ENCODE measurements around the gene GPR22.

The GPR22 gene

GRCh38 chr7:107463139-107464078 is 6.4 kb upstream of the GPR22 start:
- H3K27ac Mint-ChIP-seq, result no peak overlapping the region

GRCh38 chr7:107464666-107465226 is 5.1 kb upstream of the GPR22 start:
- ATAC-seq (no peak), DNase-seq (no peak)
- no peaks in the 10 kb centered on the region for H3K9me3 Mint-ChIP-seq
- no peaks in the 10 kb centered on the region for H3K36me3 Mint-ChIP-seq (ENCODE audit: low read depth)
- no peak overlapping the region for H3K4me3 Mint-ChIP-seq
- no peak overlapping the region for H3K27ac Mint-ChIP-seq
- H3K4me1 Mint-ChIP-seq, result no peaks in the 10 kb centered on the region
- H3K27me3 Mint-ChIP-seq, result no peaks in the 10 kb centered on the region

More at GRCh38 chr7:107463139-107464078, 6.4 kb upstream of the GPR22 start:
- Mint-ChIP-seq H3K4me1 (no peaks in the 10 kb centered on the region), H3K27me3 (no peaks in the 10 kb centered on the region), H3K36me3 (ENCODE audit: low read depth) (peaks cover 5% of the 10 kb centered on the region), H3K9me3 (no peaks in the 10 kb centered on the region), H3K4me3 (no peak overlapping the region)
- peak; percentile 17 for DNase-seq
- peak; percentile 78 for ATAC-seq

- Mint-ChIP-seq H3K27me3 (no peaks in the 10 kb centered on the region), H3K9me3 (no peaks in the 10 kb centered on the region), H3K27ac (no peak overlapping the region), H3K4me3 (no peak overlapping the region), H3K4me1 (no peaks in the 10 kb centered on the region), H3K36me3 (ENCODE audit: low read depth) (no peaks in the 10 kb centered on the region)
- no peak for ATAC-seq
- DNase-seq, result no peak
Observed at GRCh38 chr7:107467972-107468371, 1.9 kb upstream of the GPR22 start.

GRCh38 chr7:107468824-107469223 is 1.0 kb upstream of the GPR22 start:
- no peak overlapping the region for H3K4me3 Mint-ChIP-seq
- DNase-seq (no peak), ATAC-seq (no peak)
- H3K9me3 Mint-ChIP-seq, result no peaks in the 10 kb centered on the region
- H3K36me3 Mint-ChIP-seq (ENCODE audit: low read depth), result no peaks in the 10 kb centered on the region
- no peak overlapping the region for H3K27ac Mint-ChIP-seq
- no peaks in the 10 kb centered on the region for H3K27me3 Mint-ChIP-seq
- no peaks in the 10 kb centered on the region for H3K4me1 Mint-ChIP-seq

GRCh38 chr7:107471292-107472070 is 1.6 kb downstream of the GPR22 start:
- H3K36me3 Mint-ChIP-seq (ENCODE audit: low read depth), result no peaks in the 10 kb centered on the region
- ATAC-seq (no peak), DNase-seq (no peak)
- no peak overlapping the region for H3K27ac Mint-ChIP-seq
- H3K27me3 Mint-ChIP-seq, result no peaks in the 10 kb centered on the region
- no peaks in the 10 kb centered on the region for H3K4me1 Mint-ChIP-seq
- no peaks in the 10 kb centered on the region for H3K9me3 Mint-ChIP-seq
- H3K4me3 Mint-ChIP-seq, result no peak overlapping the region

GRCh38 chr7:107472116-107472515 is 2.3 kb downstream of the GPR22 start:
- DNase-seq (no peak), ATAC-seq (no peak)
- Mint-ChIP-seq H3K36me3 (ENCODE audit: low read depth) (no peaks in the 10 kb centered on the region), H3K4me1 (no peaks in the 10 kb centered on the region), H3K4me3 (no peak overlapping the region), H3K27me3 (no peaks in the 10 kb centered on the region), H3K9me3 (no peaks in the 10 kb centered on the region), H3K27ac (no peak overlapping the region)

- no peak for DNase-seq
- H3K27me3 Mint-ChIP-seq, result no peaks in the 10 kb centered on the region
- no peaks in the 10 kb centered on the region for H3K9me3 Mint-ChIP-seq
- no peak overlapping the region for H3K4me3 Mint-ChIP-seq
- no peaks in the 10 kb centered on the region for H3K4me1 Mint-ChIP-seq
- H3K36me3 Mint-ChIP-seq (ENCODE audit: low read depth), result no peaks in the 10 kb centered on the region
- ATAC-seq, result no peak
- no peak overlapping the region for H3K27ac Mint-ChIP-seq
Observed at GRCh38 chr7:107474104-107474521, 4.3 kb downstream of the GPR22 start.

- H3K27ac Mint-ChIP-seq, result no peak overlapping the region
- no peak overlapping the region for H3K4me3 Mint-ChIP-seq
- H3K27me3 Mint-ChIP-seq, result no peaks in the 10 kb centered on the region
- no peaks in the 10 kb centered on the region for H3K36me3 Mint-ChIP-seq (ENCODE audit: low read depth)
- no peak for DNase-seq
- ATAC-seq, result no peak
- H3K4me1 Mint-ChIP-seq, result peaks cover 1% of the 10 kb centered on the region
- H3K9me3 Mint-ChIP-seq, result no peaks in the 10 kb centered on the region
Observed at GRCh38 chr7:107479303-107479702, 9.4 kb downstream of the GPR22 start.

GRCh38 chr7:107480932-107481331 is 11.1 kb downstream of the GPR22 start:
- Mint-ChIP-seq H3K4me1 (peaks cover 7% of the 10 kb centered on the region), H3K36me3 (ENCODE audit: low read depth) (peaks cover 3% of the 10 kb centered on the region), H3K9me3 (no peaks in the 10 kb centered on the region), H3K27me3 (no peaks in the 10 kb centered on the region), H3K27ac (no peak overlapping the region), H3K4me3 (no peak overlapping the region)
- ATAC-seq (no peak), DNase-seq (no peak)

GRCh38 chr7:107482571-107482970 is 12.7 kb downstream of the GPR22 start:
- no peak for ATAC-seq
- no peaks in the 10 kb centered on the region for H3K27me3 Mint-ChIP-seq

GRCh38 chr7:107486041-107486440 is 16.2 kb downstream of the GPR22 start:
- ATAC-seq, result peak; percentile 75
- Mint-ChIP-seq H3K4me1 (peaks cover 11% of the 10 kb centered on the region), H3K9me3 (no peaks in the 10 kb centered on the region), H3K4me3 (no peak overlapping the region), H3K27me3 (no peaks in the 10 kb centered on the region), H3K27ac (peak overlapping the region; percentile 11), H3K36me3 (ENCODE audit: low read depth) (peaks cover 8% of the 10 kb centered on the region)
- no peak for DNase-seq

More at GRCh38 chr7:107482571-107482970, 12.7 kb downstream of the GPR22 start:
- Mint-ChIP-seq H3K27ac (no peak overlapping the region), H3K4me3 (no peak overlapping the region), H3K36me3 (ENCODE audit: low read depth) (peaks cover 8% of the 10 kb centered on the region), H3K9me3 (no peaks in the 10 kb centered on the region), H3K4me1 (peaks cover 11% of the 10 kb centered on the region)
- DNase-seq, result no peak

- ATAC-seq, result no peak
- Mint-ChIP-seq H3K27me3 (no peaks in the 10 kb centered on the region), H3K4me1 (no peaks in the 10 kb centered on the region), H3K9me3 (no peaks in the 10 kb centered on the region), H3K36me3 (ENCODE audit: low read depth) (peaks cover 16% of the 10 kb centered on the region), H3K27ac (no peak overlapping the region), H3K4me3 (no peak overlapping the region)
- DNase-seq, result no peak
Observed at GRCh38 chr7:107492875-107493274, 23.0 kb downstream of the GPR22 start.

- Mint-ChIP-seq H3K4me3 (no peak overlapping the region), H3K27ac (no peak overlapping the region), H3K36me3 (ENCODE audit: low read depth) (peaks cover 18% of the 10 kb centered on the region), H3K9me3 (no peaks in the 10 kb centered on the region), H3K27me3 (no peaks in the 10 kb centered on the region), H3K4me1 (no peaks in the 10 kb centered on the region)
- no peak for DNase-seq
- ATAC-seq, result no peak
Observed at GRCh38 chr7:107494315-107494751, 24.5 kb downstream of the GPR22 start.

- ATAC-seq (no peak), DNase-seq (no peak)
- Mint-ChIP-seq H3K27ac (no peak overlapping the region), H3K36me3 (ENCODE audit: low read depth) (peaks cover 18% of the 10 kb centered on the region), H3K27me3 (no peaks in the 10 kb centered on the region), H3K4me3 (no peak overlapping the region), H3K4me1 (no peaks in the 10 kb centered on the region), H3K9me3 (no peaks in the 10 kb centered on the region)
Observed at GRCh38 chr7:107494884-107495283, 25.0 kb downstream of the GPR22 start.
